T-helper 2 cell (primary cell): ENCODE measurements around the gene ALOX15.
A peak's percentile ranks its signal among the peaks of the same experiment; 100 is the strongest.
"Not testable (repeated sequence)": the region's sequence is repeated elsewhere in the genome, so short reads cannot be mapped to it uniquely, and the experiment has no call there.

Experiments used
- DNase-seq, 5 experiments: peaks; one replicate each; pipeline versions ENCODE4 v3.0.0 to v3.0.0-alpha.2; 2012 to 2022
- total RNA-seq, 2 donors: gene quantifications; one replicate each; lab custom pipeline; 2026; lab: John Stamatoyannopoulos, UW

The ALOX15 gene
- 0 to 0.20 reads per million in 2 donors for total RNA-seq

- no peak for DNase-seq
These were observed at the start of gene ALOX15 for GRCh38 chr17:4641297-4642195. Gene ALOX15, minus strand, starts transcription at chr17:4641678. Its CDS starts 27 bp downstream, at chr17:4641651.

GRCh38 chr17:4690745-4691144 lies 49.3 kb upstream of the ALOX15 start:
- DNase-seq, result no peak

DNA sequence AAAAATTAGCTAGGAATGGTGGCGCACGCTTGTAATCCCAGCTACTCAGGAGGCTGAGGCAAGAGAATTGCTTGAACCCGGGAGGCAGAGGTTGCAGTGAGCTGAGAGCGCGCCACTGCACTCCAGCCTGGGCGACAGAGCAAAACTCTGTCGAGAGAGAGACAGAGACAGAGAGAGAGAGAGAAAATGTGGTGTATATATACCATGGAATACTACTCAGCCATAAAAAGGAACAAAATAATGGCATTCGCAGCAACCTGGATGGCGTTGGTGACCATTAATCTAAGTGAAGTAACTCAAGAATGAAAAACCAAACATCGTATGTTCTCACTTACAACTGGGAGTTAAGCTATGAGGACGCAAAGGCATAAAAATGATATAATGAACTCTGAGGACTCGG lies 48.4 kb upstream of the ALOX15 start:
- not testable (repeated sequence) for DNase-seq

GRCh38 chr17:4683739-4684138 lies 42.3 kb upstream of the ALOX15 start:
- DNase-seq, result not testable (repeated sequence)

DNA sequence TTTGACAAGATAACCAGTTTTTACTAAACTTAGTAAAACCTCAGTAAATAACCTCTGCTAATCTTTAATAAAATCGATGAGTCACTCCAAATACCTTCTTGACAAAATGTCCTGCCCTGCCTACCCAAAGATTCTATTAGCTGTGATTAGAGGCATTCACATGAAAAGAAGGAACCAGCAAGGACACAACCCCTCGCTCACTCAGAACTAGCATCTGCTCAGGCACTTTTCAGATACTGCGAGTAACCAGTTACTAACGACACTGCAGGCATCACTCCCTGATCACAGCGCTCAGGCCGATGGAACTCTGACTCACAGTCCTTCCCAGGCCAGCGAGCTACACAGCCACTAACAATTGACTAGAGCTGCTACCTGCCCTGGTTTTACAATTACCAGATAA lies 38.2 kb upstream of the ALOX15 start:
- DNase-seq, result no peak

DNA sequence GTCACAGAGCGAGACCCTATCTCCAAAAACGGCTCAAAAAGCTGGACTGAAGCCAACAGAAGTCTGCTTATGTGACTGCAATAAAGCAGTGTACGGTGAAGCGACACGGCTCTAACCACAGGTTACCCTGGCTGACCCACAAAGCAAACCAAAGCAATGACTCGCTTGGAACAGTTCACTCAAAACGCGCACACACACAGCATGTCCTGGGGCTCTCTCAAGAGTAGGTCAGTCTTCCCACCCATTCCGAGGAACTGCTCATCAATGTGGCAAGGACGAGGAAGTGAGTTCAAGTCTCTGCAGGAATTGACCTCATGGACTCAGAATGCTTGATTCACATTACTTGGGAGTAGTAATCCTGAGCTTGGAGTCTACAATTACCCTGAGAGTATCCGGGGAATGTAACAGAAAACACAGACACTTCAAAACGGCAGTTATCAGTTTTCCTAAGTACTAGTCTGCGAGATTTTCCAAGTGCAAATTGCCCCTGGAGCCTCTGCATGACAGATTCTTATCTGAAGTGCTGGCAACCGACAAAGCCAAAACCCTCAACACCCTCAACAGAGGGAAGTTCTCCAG lies 37.1 kb upstream of the ALOX15 start:
- DNase-seq, result peak in 1 of 5 experiments; percentile 40

DNA sequence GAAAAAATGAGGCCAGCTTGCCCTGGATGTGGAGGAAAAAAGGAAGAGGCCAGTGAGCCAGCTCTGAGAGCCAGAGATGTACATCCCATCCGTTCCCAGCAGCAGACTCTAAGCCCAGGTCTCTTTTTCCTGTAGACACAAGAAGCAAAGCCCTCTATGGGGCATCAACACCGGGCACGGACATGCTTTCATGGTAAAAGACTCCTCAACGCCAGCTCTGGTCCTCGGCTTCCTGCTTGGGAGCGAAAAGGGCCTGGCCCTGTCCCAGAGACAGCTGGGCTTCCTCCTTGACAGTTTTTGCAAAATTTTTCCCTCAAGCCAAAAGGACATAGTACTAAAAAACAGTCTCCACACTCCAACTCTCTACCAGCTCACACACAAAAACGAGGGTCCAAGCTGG lies 35.3 kb upstream of the ALOX15 start:
- no peak for DNase-seq

- no peak for DNase-seq
These were observed 34.3 kb upstream of the ALOX15 start for GRCh38 chr17:4675791-4676190.

GRCh38 chr17:4674685-4674998 lies 33.2 kb upstream of the ALOX15 start:
- DNase-seq, result no peak

DNA sequence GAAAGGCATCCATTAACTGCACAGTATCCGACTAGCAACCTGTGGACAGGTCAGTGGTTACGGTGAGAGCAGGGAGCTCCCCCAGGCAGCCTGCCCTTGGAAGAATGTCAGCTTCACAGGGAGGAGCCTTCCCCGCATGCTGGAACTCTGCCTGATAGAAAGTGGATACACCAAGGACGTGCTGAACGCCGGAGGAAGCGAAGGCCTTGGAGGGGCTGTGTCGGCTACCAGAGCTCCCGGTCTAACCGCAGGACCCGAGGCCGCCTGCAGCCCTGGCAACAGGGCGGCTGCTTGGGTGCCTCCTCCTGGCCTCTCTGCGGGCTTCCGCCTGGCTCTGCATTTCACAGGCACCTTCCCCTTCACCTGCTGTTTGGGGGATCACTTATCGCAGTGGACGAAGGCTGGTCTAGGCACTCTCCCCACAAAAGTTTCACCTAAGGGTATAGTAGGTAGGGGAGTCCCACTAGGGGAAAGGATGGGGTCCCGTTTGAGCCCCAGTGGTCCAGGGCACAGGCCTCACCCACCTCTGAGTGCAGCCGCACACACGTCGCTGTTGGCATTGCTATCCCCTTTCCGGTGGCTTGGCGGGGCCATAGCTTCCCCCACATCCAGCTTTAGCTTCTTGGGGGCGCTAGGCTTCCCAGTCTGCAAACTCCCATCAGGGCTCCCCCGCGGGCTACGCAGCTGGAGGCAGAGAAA lies 32.7 kb upstream of the ALOX15 start:
- no peak for DNase-seq

DNA sequence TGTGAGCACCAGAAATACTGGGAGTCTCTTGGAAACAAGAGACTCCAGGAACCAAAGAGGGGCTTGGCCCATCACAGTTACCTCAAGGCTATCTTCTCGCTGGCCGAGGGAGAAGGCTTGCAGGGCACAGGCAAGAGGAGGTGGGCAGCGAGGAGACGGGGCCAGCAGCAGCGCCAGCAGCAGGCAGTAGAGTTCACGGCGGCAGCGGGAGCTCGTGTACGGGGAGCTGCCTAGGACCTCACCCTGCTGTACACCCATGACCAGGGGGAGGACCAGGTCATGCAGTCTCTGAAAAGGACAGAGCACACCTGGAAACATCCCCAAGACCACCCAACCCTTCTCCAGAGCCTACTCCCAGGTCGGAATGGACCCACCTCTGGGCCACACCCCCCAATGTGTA lies 31.7 kb upstream of the ALOX15 start:
- DNase-seq, result no peak

DNA sequence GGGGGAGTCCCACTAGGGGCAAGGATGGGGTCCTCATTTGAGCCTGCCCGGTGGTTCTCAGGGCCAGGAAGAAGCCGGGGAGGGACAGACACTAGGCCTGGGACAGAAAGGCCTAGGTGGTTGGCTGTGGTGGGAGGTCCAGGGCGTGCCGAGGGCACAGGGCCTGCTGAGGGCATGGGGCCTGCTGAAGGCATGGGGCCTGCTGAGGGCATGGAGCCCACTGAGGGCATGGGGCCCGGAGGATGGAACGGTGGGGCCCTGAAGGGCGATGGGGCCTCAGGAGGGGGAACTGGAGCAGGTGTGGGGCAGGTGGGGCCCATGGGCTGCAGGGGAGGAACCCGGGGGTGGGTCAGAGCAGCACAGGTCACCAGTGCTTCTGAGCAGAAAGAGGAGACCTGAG lies 31.3 kb upstream of the ALOX15 start:
- DNase-seq, result no peak

DNA sequence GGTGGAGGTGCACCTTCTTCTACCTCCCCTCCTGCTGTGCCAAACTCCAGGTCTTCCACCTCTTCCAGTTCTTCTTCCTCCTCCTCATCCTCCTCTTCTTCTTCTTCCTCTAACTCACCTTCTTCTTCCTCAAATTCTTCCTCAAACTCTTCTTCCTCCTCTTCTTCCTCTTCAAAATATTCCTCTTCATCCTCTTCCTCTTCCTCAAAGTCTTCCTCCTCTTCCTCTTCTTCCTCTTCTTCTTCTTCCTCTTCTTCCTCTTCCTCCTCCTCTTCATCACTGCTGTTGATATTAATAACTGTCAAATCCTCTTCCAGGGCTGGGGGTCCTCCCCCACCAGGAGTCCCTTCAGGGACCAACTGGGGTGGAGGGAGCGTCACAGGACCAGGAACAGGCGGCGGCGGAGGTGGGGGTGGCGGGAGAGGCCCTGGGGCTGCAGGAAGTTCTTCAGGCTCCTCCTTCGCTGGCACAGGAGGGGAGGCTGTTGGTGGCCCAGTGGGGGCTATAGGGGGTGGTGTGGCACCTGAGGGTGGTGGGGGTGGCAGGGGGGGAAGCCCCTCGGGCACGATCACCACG lies 30.7 kb upstream of the ALOX15 start:
- DNase-seq, result no peak

GRCh38 chr17:4667166-4667565 lies 25.7 kb upstream of the ALOX15 start:
- DNase-seq, result no peak

- no peak for DNase-seq
These were observed 24.8 kb upstream of the ALOX15 start for GRCh38 chr17:4666296-4666695.

DNA sequence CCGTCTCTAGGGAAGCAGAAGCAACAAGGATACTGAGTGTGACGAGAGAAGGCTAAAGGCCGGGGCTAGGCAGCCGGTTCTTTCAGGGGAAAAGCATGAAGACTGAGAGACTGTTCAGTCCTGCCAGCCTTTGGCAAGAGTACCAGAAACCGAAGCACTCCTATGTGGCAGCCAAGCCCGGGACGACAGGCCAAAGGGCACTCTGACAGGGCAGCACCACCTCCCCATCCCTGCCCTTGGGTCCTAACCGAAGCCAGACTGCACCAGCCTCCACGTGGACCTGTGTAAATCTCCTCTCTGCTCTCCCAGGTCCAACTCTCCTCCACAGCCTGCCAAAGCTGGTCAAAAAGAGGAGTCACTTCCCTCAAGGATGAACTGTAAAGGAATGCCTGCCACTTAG lies 23.5 kb upstream of the ALOX15 start:
- no peak for DNase-seq

GRCh38 chr17:4664230-4664629 lies 22.8 kb upstream of the ALOX15 start:
- DNase-seq, result no peak

DNA sequence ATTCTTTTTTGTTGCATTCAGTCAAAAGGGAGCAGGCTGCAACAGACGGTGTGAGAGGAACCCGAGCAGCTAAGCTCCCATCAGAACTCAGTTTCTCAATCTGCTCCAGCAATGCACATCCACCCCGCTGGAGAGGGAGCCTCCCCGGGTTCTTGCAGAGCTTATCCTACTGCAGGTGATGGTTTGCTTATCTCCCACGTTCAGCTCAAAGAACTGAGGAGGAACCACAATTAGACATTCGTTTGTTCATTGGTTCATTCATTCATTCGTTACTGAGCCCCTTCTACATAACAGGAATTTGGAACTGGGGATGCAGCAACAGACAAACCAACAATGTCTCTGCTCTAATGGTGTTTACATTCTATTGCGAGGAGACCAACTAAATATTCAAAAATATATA lies 22.2 kb upstream of the ALOX15 start:
- no peak for DNase-seq

- peak in 2 of 5 experiments; percentile 25 to 38 for DNase-seq
These were observed 17.2 kb upstream of the ALOX15 start for GRCh38 chr17:4658478-4659305.

- no peak for DNase-seq
These were observed 16.2 kb upstream of the ALOX15 start for GRCh38 chr17:4657678-4658077.

DNA sequence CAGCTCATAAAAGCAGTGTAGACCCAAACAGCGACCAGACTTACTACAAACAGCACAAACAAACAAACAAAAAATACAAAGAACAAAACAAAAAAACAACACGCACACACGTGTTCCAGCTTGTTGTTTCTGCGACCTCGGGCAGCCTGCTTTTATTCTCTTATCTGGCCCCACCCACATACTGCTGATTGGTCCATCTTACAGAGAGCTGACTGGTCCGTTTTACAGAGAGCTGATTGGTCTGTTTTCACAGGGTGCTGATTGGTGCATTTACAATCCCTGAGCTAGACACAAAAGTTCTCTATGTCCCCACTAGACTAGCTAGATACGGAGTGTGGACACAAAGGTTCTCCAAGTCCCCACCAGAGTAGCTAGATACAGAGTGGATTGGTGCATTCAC lies 14.5 kb upstream of the ALOX15 start:
- not testable (repeated sequence) for DNase-seq

GRCh38 chr17:4652997-4653396 lies 11.5 kb upstream of the ALOX15 start:
- no peak for DNase-seq

DNA sequence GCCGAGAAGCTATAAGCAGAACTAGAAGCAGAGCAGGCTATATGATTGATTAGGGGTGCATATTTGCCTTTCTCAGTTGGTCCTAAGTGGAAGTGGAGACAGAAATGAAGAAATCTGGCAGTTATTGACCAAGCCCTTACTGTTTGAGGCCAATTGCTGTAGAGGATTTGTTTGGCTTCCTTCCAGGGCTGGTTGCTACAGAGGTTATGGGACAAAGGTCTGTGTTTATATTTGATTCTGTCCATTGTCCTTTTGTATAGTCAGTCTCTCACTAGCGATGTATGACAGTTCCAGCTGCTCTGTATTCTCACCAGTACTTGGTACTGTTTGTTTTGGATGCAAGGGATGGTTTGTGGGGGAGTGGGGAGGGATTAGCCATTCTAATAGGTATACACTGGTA lies 7.3 kb upstream of the ALOX15 start:
- no peak for DNase-seq
